GM10847 (cell line): ENCODE data around the gene ARFGAP1.

Source experiments
- POLR2A ChIP-seq: IDR thresholded peaks from 2 replicates; pipeline ENCODE4 v1.6.1; 2011; ENCODE audit not compliant: insufficient read length; ENCODE audit errors: extremely low read depth

ARFGAP1 gene

DNA sequence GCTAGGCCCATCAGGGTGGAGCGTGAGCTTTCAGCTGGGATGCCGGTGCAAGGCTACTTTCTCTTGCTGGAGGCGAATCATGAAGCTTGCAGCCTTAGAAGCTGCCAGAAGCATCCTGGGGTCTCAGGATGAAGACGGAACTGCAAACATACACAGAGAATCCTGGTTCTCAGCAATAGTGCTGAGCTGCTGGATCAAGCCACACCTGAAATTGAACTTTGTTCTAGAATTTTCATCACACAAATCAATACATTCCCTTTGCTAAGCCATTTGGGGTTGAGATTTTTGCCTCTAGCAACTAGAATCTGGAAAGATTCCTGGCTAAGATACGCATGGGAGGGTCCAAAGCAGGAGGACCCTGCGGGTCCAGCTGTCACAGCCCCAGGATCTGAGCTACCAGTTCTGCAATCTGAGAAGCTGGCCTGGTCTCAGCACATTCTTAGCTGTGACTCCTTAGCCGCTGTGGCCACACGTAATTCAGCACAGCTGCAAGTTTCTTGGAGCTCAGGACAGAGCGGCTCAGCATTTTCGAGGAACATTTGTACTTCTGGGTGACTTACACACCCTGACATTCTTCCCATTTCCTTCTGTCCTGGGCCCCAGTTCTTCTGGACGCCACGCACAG lies 6.6 kb upstream of the ARFGAP1 start:
- TF ChIP-seq POLR2A: no peak

DNA sequence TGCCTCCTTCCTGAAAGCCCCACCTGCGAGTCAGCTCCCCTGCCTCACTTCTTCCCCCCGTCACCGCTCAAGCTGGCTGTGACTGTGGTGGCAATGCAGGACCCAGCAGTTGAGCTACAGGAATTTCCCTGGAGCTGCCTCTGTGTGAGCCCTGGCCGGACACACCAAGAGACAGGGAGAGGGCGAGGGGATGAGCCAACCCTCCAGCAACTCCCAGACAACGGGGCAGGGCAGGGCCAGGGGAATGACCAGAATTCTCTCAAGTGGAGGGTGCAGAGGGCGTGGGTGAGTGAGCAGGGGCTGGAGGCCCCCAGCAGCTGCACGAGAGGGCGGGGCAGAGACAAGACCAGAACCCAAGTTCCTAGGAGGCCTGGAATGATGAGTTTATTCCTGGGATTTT lies 4.9 kb upstream of the ARFGAP1 start:
- no peak for TF ChIP-seq POLR2A

DNA sequence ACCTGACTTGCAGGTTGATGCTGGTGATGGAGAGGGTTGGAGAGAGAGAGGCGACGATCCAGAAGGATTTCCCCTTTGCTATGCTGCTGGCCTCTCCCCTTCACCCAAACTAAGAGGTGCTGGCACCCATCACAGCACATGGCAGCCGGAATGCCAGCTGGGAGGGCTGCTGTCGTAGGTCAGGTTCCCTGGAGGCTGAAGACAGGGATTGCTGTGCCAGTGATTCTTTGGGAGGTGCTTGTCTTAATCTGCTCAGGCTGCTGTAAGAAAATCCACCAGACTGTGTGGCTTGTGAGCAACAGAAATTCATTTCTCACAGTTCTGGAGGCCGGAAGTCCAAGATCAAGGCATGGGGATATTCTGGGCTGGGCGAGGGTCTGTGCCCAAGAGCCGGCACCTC lies 4.4 kb upstream of the ARFGAP1 start:
- no peak for TF ChIP-seq POLR2A

DNA sequence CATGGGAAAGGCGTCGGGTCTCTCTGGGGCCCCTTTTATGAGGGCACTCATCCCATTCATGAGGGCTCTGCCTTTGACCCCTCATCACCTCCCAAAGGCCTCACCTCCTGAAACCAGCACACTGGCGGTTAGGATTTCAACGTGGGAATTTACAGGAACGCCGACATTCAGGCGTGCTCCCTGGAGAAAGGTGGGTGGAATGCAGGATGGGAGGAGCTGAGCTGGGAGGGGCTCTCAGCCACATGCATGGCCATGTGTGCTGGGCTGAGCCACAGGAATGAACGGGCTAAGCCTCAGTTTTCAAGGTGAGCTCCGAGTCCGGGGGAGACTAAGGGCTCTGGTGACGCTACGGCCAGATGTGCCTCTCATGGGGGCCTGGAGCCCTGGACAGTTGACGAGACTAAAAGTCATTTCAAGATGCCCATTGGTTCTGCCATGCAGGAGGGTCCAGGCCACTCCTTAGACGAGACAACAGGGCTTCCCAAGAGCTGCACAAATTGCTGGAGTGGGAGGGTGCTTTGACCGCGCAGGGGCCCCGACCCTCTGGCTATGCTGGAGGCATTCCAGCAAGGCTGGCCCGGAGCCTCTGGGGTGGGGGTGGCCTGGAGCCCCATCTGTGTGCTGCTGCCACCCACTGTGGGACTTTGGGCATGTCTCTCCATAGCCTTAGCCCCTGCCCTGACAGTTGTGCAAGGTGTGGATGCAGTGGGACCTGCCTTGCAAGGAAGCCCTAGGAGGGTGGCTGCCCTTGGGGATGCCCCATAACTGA lies 3.8 kb upstream of the ARFGAP1 start:
- no peak for TF ChIP-seq POLR2A

- no peak for TF ChIP-seq POLR2A
These were observed 2.9 kb upstream of the ARFGAP1 start for GRCh38 chr20:63269724-63270123.

- TF ChIP-seq POLR2A: no peak
These were observed 1.8 kb upstream of the ARFGAP1 start for GRCh38 chr20:63270606-63271325.

- no peak for TF ChIP-seq POLR2A
These were observed 506 bp downstream of the ARFGAP1 start for GRCh38 chr20:63273059-63273579.

GRCh38 chr20:63273635-63274380 lies 1.2 kb downstream of the ARFGAP1 start:
- TF ChIP-seq POLR2A: no peak

DNA sequence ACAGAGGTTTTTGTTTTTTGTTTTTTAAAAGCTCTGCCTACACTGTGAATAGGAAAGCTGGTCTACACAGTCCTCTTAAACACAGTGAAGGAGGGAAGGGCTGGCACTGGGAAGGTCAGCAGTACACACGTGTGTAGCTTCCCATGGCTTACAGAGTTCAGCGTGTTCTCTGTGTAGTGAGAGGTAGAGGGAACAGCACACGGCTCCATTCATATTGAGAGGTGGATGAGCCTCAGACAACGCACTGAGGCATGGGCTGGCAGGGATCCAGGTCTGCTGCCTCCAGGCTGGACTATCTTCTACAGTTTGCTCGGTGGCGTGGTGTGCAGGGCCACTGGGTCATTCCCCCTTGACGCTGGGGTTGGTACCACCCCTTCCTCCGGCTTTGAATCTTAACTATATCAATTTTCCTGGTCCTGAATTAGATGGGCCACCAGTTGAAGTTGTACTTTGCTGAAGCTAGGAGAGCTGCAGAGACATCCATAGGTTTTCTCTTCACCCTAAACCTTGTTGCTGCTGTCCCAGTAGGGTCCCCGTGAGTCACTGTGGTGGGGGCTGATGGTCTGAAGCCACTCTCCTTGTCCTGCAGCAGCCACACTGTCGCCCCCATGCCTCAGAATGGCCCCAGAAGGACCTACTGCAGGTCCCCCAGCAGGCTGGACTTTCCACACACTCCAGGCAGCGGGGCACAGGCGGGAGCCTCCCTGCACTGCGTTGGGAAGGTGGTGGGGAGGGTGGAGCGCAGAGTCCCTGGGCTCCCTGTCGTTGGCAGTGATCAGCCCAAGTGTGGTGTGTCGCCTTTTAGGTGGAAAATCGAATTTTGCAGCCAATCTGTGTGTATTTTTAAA lies 2.0 kb downstream of the ARFGAP1 start:
- no peak for TF ChIP-seq POLR2A

DNA sequence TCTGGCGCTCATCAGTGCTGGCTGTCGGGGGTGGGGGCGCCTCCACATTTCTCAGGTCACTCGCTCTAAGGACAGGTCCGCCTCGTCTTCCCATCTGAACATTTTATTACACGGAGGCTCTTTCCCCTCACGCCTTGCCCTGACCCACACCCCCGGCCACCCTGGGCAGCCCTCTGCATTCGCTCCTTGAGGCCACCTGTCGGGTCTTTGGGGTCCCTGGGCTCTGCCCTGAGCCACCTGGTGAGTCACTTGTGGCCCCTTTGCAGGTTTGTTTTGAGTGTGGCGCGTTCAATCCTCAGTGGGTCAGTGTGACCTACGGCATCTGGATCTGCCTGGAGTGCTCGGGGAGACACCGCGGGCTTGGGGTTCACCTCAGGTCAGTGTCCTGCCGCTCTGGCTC lies 3.2 kb downstream of the ARFGAP1 start:
- TF ChIP-seq POLR2A: no peak

DNA sequence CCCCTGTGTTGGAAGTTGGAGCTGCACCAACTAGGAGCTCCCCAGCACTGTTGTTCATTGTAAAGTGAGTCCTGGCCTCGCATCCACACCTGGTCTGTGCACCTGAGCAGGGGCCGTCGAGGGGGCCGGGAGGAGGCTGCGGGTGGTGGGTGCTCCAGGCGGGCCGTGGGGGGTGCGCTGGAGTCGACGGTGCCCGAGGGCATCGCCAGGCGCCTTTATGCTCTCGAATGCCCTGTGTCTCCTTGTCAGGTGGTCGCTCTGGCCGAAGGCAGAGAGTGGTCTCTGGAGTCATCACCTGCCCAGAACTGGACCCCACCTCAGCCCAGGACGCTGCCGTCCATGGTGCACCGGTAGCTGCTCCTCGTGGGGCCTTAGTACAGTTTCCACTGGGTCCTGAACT lies 4.3 kb downstream of the ARFGAP1 start:
- TF ChIP-seq POLR2A: no peak

DNA sequence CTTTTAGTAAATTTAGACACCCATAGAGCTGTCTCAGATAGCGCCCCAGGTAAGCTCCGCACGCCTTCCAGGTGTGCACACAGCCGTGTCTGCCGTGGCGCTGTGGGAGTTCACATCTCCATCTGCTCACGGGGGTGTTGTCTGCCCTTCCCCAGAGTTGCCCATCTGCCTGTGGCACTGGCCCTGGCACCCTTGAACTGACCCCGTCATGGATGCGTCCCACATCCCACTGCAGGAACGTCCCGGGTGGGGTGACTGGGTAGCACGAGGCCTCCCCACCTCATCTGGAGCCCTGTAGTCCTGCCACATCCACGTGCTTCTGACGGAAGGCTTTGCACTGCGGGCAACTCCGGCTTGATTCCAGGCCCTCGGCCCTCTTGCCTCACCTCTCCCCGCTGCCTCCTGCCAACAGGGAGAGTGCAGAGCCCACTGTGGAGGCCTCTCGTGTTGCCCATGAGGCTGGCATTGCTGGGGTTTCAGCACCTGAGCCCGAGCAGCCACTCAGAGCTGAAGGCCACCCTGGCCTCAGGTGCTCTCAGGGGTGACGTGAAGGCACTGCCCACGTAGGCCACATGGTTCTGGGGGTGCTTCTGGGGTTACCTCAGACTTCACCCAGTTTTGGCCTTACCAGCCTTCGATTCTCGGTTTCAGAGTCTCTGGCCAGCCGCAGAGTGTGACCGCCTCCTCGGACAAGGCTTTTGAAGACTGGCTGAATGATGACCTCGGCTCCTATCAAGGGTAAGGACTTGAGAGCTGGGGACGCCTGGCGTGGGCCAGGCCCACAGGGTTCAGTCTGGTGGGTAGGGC lies 5.1 kb downstream of the ARFGAP1 start:
- no peak for TF ChIP-seq POLR2A

DNA sequence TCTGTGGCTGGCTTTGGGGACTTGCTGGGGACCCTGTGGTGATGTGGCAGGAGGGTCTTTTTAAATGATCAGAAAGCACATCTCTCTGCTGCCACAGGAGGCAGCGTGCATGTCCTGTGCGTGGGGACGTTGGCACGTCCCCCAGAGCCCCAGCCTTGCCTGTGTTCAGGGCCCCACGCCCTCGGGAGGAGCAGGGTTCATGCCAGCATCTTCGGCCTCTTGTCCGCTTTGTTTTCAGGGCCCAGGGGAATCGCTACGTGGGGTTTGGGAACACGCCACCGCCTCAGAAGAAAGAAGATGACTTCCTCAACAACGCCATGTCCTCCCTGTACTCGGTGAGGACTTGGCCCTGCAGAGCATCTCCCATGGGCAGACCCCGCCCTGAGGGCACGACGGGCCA lies 6.0 kb downstream of the ARFGAP1 start:
- no peak for TF ChIP-seq POLR2A

- TF ChIP-seq POLR2A: no peak
These were observed 7.3 kb downstream of the ARFGAP1 start for GRCh38 chr20:63279931-63280330.

GRCh38 chr20:63280371-63280770 lies 7.8 kb downstream of the ARFGAP1 start:
- no peak for TF ChIP-seq POLR2A
